ENCODE data around the gene MBP.

DNA sequence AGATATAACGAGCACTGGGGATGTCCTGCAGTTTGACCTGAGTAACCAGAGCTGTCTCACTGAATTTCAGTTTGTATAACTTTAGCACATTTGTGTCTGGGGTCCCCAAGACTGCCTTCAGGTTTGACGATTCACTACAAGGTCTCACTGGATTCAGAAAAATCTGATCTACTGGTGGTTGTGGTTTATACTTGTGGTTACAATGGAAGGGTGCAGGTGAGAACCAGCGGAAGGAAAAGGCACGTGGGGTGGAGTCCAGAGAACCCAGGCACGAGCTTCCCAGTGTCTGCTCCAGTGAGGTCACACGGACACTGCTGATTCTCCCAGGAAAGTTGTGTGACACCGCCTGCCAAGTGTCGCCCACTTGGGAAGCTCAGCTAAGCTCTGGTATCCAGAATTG, 184.2 kb downstream of the MBP start:
- TF ChIP-seq, protein P1, sequence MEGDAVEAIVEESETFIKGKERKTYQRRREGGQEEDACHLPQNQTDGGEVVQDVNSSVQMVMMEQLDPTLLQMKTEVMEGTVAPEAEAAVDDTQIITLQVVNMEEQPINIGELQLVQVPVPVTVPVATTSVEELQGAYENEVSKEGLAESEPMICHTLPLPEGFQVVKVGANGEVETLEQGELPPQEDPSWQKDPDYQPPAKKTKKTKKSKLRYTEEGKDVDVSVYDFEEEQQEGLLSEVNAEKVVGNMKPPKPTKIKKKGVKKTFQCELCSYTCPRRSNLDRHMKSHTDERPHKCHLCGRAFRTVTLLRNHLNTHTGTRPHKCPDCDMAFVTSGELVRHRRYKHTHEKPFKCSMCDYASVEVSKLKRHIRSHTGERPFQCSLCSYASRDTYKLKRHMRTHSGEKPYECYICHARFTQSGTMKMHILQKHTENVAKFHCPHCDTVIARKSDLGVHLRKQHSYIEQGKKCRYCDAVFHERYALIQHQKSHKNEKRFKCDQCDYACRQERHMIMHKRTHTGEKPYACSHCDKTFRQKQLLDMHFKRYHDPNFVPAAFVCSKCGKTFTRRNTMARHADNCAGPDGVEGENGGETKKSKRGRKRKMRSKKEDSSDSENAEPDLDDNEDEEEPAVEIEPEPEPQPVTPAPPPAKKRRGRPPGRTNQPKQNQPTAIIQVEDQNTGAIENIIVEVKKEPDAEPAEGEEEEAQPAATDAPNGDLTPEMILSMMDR (IDR thresholded peaks at IDR 0.05 in 2 of 3, conservative IDR thresholded peaks at IDR 0.05 in 1 of 3; ENCODE audit: control insufficient read depth in 2 of 3, extremely low read depth in 1 of 3, insufficient read depth in 1 of 3, low read depth in 3 of 3, low read length in 3 of 3): no peak
- TF ChIP-seq IKZF2 (IDR thresholded peaks at IDR 0.05) (no peak), POLR2A (IDR thresholded peaks at IDR 0.05; ENCODE audit: low read depth, low read length) (no peak), ZNF24 (IDR thresholded peaks at IDR 0.05) (no peak), RFX5 (IDR thresholded peaks at IDR 0.05; ENCODE audit: low read depth, low read length) (no peak), HDAC6 (IDR thresholded peaks at IDR 0.05; ENCODE audit: unreplicated experiment) (no peak), ESRRA (IDR thresholded peaks at IDR 0.05; ENCODE audit: low read length) (no peak), ZNF274 (IDR thresholded peaks at IDR 0.05; ENCODE audit: insufficient read depth, insufficient read length) (no peak), BRCA1 (IDR thresholded peaks at IDR 0.05; ENCODE audit: low read depth, low read length) (no peak), TBL1XR1 (IDR thresholded peaks at IDR 0.05; ENCODE audit: low read depth, low read length) (no peak), EZH2 (IDR thresholded peaks at IDR 0.05; ENCODE audit: borderline replicate concordance, control insufficient read depth, low read depth, low read length) (no peak), CREB1 (IDR thresholded peaks at IDR 0.05; ENCODE audit: low read depth) (no peak)

All from GM12878 (cell line).